ENCODE data around the gene ELOVL7.

ELOVL7 gene

DNA sequence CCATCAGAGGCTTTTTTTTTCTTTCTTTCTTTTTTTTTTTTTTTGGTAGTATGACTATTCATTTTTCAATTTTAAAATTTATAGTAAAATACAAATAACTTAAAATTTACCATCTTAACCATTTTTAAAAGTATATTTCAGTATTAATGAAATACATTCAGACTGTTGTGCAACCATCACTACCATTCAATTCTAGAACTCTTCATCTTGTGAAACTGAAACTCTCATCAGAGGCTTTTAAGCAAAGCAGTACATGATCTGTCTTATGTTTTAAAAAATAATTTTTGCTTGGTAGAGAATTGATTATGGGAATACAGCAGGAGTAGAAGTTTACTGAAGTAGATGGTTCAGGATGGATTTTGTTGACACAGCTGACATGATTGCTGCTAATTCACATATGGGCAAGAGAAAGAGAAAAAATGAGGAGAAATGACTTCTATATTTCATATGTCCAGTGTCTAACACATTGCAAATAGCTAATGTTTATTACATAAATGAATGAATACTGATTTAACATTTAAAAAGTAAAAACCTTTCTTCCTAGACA, 13.4 kb downstream of the ELOVL7 start:
- DNase-seq (ENCODE audit: low spot score), result no peak

DNA sequence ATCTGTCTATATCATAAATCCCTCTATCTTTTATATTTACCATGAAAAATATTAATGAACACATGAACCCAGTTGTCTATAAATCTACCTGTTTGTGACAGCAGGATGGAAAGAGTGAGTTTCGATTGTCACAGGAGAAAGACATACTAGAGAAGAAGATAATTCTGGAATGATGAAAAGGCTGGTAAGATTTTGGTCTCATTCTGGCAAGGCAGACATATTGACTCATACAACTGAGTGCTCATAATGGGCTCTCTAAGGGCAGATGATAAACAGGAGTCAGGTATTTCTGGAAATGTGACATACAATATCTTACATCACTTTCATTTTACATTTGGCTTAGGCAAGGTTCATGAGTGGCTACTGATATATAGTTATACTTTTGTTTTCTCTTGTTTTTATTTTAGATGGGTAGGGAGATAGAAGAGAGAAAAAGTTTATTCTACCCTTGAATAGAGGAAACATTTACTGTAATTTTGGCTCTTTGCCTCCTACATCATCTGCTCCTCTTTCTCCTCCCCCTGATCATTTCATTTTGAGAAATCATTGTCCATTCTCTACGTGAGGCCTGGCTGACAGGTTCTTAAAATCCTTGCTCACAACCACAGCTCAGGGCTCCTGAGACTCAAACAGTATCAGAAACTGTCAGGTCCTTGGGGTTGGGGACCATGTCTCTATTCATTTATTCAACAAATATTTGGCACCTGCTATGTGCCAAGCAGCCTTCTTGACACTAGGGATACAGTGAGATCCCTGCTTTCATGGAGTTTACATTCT, 14.4 kb downstream of the ELOVL7 start:
- peak; percentile 22 for DNase-seq (ENCODE audit: low spot score)

GRCh38 chr5:60827201-60827600, 16.9 kb downstream of the ELOVL7 start:
- no peak for DNase-seq (ENCODE audit: low spot score)

DNA sequence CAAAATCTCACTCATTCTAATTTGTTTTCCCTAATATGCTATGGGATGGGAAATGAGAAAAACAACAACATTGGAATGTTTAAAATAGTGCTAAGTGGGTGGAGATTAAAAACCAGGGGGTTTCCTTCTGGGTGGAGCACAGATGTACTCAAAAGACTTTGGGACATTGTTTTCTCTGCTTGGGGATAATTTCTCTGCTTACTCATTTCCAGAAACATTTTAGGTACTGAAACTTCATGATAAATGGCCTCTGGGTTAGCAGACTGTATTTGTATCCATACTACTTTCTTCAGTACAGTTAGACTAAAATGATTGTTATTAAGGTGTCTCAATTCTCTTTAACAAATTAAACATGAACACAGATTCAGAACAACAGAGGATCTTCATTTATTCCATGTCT, 17.4 kb downstream of the ELOVL7 start:
- no peak for DNase-seq (ENCODE audit: low spot score)

- DNase-seq (ENCODE audit: low spot score), result no peak
Measured at GRCh38 chr5:60823574-60823973, 20.5 kb downstream of the ELOVL7 start.

- no peak for DNase-seq (ENCODE audit: low spot score)
Measured at GRCh38 chr5:60822285-60822556, 21.8 kb downstream of the ELOVL7 start.

GRCh38 chr5:60821488-60822284, 22.4 kb downstream of the ELOVL7 start:
- no peak for DNase-seq (ENCODE audit: low spot score)

DNA sequence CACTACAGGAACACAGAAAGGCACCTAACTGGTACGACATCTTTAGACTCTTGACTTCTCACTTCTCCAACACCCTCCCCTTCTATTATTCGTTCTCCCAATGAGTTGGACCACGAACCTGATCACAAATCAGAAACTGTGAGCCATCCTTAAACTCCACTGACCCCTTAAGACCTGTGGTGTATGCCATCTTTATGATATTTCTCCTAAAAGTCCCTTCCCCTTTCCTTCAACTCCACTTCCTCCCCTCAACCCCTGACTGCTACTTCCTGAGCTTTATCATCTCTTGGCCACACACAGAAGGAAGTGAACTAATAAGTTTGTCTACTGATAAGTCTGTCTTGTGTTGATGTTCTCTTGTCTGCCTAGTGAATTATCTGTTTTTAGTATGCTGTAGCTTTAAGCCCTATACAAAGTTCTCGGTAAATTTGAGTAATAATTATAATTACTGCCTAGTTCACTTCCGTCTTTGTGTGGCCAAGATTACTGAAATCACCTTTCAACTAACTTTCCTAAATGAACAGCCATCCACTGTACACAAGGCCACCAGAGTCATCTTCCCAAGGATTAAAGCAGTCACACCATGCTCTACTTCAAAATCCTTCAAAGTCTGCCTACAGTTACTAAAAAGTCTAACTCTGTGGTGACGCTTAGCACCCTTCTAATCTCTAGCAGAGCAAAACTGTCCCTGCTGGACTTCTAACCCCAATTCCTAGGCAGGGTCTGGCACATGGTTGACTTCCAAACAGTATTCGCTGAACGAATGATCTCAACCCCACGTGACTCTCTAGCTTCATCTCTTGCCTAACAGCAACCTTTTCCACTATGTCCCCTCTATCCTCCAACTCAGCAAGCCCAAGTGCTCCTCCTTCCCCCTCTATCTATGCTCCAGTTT, 23.2 kb downstream of the ELOVL7 start:
- no peak for DNase-seq (ENCODE audit: low spot score)

GRCh38 chr5:60816138-60816537, 27.9 kb downstream of the ELOVL7 start:
- DNase-seq (ENCODE audit: low spot score), result peak; percentile 61

DNA sequence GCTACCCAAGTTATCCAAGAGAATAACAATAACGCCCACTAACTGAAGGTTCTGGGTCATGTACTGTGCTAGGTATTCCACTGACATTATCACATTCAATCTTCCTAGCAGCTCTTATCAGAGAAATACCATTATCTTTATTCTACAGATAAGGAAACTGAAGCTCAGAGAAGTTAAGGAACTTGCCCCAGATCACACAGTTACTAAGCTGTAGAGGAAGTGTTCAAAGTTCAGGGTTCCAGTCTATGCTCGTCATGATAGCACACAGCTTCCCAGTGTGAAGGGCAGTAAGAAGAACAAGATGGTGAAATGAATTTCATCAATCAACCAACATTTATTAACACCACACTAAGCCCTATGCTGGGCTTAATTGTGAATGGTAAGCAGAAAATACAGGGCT, 29.6 kb downstream of the ELOVL7 start:
- DNase-seq (ENCODE audit: low spot score), result no peak

- DNase-seq (ENCODE audit: low spot score), result no peak
Measured at GRCh38 chr5:60812426-60812825, 31.6 kb downstream of the ELOVL7 start.

DNA sequence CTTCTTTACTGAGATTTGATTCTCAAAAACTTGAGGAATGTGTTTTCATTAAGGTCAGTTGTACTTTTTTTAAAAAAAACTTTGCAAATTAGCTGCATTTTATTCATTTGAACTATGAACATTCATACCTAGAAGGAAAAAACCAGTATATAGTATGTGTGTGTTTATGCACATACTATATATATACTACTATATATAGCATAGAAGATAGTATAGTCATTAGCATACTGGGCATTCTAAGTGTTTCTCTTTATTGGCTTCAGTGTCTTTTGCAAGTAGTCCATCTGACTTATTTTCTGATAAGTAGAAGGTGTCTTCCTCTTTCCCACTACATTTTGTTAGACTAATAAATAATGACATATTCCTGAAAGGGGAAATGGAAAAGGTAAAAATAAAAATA, 33.0 kb downstream of the ELOVL7 start:
- DNase-seq (ENCODE audit: low spot score), result no peak

- DNase-seq (ENCODE audit: low spot score), result peak; percentile 92
Measured at GRCh38 chr5:60810438-60811085, 33.5 kb downstream of the ELOVL7 start.

DNA sequence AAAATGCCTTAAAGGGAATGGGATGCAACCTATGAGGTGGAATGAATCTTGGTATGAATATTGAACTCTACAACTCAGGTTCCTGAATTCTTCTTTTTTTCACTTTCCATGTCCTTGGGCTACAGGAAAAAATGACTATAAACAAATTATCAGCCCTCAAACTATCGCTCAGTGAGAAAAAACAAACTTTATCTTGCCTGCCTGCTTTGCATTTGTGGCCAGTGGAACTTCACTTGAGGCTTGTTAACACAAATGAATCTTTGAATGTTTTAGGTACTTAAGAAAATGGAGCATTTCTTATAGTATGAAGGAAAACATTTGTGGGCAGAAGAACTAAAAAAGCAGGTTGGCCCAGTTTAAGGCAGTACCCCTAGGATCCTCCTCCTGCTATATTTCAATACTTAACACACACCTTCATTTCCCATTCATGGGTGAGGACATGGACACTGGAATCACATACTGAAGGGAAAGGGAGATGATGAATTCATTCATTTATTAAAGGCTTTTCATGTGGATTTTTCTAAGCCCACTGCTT, 34.1 kb downstream of the ELOVL7 start:
- DNase-seq (ENCODE audit: low spot score), result no peak

DNA sequence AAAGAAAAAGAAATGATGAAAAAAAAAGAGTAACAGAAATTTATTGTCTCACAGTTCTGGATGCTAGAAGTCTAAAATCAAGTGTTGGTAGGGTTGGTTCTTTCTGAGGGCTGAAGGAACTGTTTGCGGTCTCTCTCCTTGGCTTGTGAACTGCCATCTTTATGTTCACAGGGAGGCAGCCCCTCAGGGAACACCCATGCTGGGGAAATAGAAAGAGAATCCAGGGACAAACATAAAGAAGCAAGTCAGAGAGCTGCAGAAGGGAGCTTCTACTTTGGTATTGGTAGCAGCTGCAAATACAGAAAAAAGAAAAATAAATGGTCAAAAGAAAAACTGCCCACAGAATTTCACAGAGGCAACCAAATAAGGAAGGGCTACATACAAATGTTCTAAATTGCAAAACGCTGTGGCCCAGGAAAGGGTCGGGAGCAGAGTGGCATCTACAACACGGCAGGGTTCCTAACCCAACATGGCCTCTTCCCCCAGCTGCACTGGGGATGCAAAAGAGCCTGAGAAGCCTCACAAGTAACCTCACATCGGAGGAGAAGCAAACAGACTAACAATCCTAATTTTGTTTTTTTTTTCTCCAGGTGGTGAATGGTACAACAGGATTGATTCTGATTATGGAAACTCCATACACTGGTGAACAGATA, 37.4 kb downstream of the ELOVL7 start:
- no peak for DNase-seq (ENCODE audit: low spot score)

DNA sequence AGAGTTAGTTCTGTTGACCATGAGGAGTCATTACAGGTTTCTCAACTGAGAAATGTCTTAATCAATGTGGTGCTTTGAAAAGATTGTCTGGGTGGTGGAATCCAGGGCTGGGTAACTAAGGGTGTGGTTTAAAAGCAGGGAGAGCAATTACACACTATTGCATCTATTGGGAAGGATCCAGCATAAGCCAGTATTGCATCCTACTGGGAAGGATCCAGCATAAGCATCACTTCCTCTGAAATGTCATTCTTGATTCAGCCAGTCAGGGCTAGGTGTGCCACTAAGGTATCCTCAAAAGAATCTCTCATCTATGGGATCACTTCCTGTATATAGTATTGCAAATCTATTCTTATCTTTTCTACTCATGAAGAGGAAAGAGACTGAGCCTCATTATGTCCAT, 38.6 kb downstream of the ELOVL7 start:
- no peak for DNase-seq (ENCODE audit: low spot score)

DNA sequence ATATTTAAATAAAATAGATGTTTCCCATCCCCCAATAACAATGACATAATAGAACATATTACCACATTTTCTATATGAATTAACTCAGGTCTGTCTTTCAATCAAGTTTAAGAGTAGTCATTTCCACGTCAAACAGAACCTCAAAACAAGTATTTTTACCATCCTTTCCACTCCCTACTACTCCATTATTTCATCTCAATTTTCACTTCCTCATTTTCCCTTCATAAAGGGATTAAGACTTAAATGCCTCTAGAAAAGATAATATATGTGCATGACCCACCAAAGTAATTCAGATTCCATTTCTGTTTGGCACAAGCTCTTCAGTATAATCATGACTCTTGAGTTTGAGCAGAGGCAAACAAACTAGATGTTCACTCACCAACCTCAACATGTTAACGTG, 40.4 kb downstream of the ELOVL7 start:
- DNase-seq (ENCODE audit: low spot score), result no peak

DNA sequence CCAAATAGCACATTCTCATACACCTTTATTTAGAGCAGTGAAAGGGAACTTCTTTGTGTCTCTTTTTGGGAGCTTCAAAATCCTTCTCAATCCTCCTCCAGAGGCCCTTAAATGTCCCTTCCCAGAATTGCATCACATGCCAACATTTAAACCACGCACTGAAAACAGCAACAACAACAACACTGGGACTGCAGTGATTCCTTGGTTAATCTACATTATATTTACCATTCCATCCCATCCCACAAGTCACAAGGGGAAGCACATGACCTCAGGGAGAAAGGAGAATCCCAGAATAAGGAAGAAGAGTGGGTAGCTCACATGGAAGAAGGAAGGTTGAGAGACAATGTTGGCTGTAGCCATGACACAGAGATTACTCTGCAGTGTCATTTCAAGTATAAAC, 41.1 kb downstream of the ELOVL7 start:
- DNase-seq (ENCODE audit: low spot score), result no peak

DNA sequence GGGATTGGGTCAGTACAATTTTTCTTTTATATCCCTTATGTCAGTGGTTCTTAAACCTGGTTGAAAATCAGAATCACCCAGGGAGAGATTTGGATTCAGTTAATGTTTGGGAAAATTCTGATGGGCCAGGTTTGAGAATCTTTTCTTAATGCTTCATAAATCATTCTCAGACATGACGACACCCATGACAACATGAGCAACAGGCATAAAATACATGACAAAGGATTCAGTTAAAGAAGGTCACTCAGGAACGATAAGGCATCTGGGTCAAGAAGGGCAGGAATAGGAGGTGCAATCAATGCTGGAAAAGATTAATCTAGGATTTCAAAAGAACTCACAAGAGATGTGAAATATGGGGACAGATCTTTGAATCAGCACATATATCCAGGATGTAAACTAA, 41.8 kb downstream of the ELOVL7 start:
- no peak for DNase-seq (ENCODE audit: low spot score)

DNA sequence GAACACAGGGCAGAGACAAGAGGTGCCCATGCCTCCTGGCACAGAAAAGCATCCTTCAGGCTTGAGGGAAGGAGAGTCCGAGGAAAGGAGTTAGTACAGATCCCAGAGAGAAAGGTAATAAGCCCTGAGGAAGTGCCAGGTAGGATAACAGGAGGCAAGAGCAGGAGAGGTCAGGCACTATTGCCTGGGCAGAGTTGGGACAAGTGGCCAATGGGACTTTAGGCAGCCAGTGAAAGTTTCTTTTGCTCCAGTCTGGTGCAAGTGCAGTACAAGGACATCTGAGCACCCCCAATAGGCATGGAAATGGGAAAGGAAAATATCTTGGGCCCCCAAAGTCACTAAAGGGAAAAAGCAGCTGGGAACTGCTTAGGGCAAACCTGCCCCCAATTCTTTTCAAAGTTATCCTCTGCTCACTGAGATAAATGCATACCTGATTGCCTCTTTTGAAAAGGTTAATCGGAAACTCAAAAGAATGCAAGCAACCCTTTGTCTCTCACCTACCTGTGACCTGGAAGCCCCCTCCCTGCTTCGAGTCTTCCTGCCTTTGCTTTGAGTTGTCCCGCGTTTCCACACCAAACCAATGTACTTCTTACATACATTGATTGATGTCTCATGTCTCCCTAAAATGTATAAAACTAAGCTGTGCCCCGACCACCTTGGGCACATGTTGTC, 46.5 kb downstream of the ELOVL7 start:
- no peak for DNase-seq (ENCODE audit: low spot score)

Measured in kidney tubule cell (primary cell).